Peyer's patch (tissue), 4 donors: ENCODE data around the gene ADAM15.

Source experiments
- POLR2A ChIP-seq, 2 donors: fragments of 450-650 bp; IDR thresholded peaks; one replicate each; pipeline ENCODE4 v1.5.1; 2017; ENCODE audit warnings: antibody characterized with exemption in 2 of 2, mild to moderate bottlenecking in 2 of 2, moderate library complexity in 2 of 2
- TF ChIP-seq, protein P1 (sequence below), 6 experiments: fragments of 450-650 bp in 4 of 6; fragments of 200-600 bp in 2 of 6; sonication (generic) in 1 of 6; IDR thresholded peaks; one replicate each; pipeline ENCODE4 v1.5.1; 2017 to 2019; ENCODE audit warnings: antibody characterized with exemption in 6 of 6, mild to moderate bottlenecking in 3 of 6, moderate library complexity in 1 of 6

DNA sequence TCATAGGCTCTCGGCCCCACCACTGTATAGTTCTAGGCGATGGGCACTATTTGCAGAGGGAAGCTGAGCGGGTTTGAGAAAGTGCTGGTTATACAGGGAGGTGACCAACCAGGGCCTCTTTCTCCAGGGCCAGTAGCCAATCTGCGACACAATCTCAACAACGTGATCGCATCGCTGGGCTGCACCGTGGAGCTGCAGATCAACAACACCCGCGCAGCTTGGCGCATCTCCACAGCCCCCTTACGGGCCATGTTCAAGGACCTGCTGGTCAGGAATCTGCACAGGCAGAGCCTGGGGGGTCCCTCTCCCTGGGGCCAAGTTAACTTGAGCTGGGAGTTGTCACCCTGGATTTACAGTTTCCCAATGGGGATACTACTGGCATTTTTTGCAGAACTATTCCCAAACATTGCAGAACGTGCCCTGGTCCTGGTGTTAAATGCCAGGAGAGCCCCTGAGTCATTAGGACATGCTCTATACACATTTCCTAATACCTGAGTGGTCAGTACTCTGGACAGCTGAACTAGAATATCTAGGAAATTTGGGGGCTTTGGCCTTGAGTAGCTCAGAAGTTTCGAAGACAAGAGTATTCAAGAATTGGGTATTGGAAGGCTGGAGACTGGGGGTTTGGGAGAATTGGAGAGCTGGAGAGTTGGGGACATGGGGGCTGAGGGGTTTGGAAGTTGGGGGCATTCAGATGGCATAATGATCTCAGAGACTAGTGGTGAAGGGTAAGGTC lies 10.6 kb upstream of the ADAM15 start:
- TF ChIP-seq, protein P1, sequence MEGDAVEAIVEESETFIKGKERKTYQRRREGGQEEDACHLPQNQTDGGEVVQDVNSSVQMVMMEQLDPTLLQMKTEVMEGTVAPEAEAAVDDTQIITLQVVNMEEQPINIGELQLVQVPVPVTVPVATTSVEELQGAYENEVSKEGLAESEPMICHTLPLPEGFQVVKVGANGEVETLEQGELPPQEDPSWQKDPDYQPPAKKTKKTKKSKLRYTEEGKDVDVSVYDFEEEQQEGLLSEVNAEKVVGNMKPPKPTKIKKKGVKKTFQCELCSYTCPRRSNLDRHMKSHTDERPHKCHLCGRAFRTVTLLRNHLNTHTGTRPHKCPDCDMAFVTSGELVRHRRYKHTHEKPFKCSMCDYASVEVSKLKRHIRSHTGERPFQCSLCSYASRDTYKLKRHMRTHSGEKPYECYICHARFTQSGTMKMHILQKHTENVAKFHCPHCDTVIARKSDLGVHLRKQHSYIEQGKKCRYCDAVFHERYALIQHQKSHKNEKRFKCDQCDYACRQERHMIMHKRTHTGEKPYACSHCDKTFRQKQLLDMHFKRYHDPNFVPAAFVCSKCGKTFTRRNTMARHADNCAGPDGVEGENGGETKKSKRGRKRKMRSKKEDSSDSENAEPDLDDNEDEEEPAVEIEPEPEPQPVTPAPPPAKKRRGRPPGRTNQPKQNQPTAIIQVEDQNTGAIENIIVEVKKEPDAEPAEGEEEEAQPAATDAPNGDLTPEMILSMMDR (IDR thresholded peaks at IDR 0.05) = no peak
- no peak for TF ChIP-seq POLR2A (IDR thresholded peaks at IDR 0.05)
